T-helper 17 cell (primary cell): ENCODE measurements around the gene ZNF774. TPM values are rescaled to one million over a fixed set of nuclear protein-coding genes. Genes with fewer than 3 reads are reported as not detected.
"Not testable (repeated sequence)": the region's sequence is repeated elsewhere in the genome, so short reads cannot be mapped to it uniquely, and the experiment has no call there.

Experiments used
- ATAC-seq: fragments of 150-1000 bp; cut with Tn5 transposase; 2 replicates; pipeline ENCODE4 v1.10.0; 2021; ENCODE audit warnings: mild to moderate bottlenecking, moderate library complexity
- DNase-seq, 3 donors: peaks; one replicate each; pipeline versions ENCODE4 v3.0.0 to v3.0.0-alpha.2; 2020 to 2021
- H3K9me3 ChIP-seq: one replicate; pipeline ENCODE4 v1.7.0; 2013; ENCODE audit warnings: low read length, mild to moderate bottlenecking; ENCODE audit not compliant: control insufficient read depth, poor library complexity, severe bottlenecking
- H3K27ac Mint-ChIP-seq: one replicate; pipeline ENCODE4 v1.8.0; 2022; ENCODE audit warnings: mild to moderate bottlenecking, moderate library complexity, mixed read lengths
- H3K27me3 Mint-ChIP-seq: one replicate; pipeline ENCODE4 v1.8.0; 2022; ENCODE audit warnings: mixed read lengths
- H3K36me3 Mint-ChIP-seq: one replicate; pipeline ENCODE4 v1.8.0; 2022; ENCODE audit warnings: low read depth, mixed read lengths
- H3K4me1 Mint-ChIP-seq: one replicate; pipeline ENCODE4 v1.8.0; 2022; ENCODE audit warnings: mild to moderate bottlenecking, mixed read lengths
- H3K4me3 Mint-ChIP-seq: one replicate; pipeline ENCODE4 v1.8.0; 2022; ENCODE audit warnings: mild to moderate bottlenecking, moderate library complexity, mixed read lengths
- total RNA-seq, 4 donors: library from RNA in 2 of 4; stranded (reverse) in 2 of 4; gene quantifications; one replicate each; pipeline ENCODE4 v1.2.3 and lab custom pipeline; 2022 to 2026

The ZNF774 gene
- total RNA-seq, 2 donors from 2014 or later = 0.15 TPM; not detected in 1

- Mint-ChIP-seq H3K27ac (peak overlapping the region; percentile 100), H3K4me1 (peaks cover 48% of the 10 kb centered on the region), H3K27me3 (no peaks in the 10 kb centered on the region), H3K4me3 (no peak overlapping the region), H3K36me3 (peaks cover 4% of the 10 kb centered on the region)
- H3K9me3 ChIP-seq = no peaks in the 10 kb centered on the region
- DNase-seq = no peak
- no peak for ATAC-seq
Observed at GRCh38 chr15:90402767-90403166, 50.7 kb downstream of the ZNF774 start.

GRCh38 chr15:90405055-90405607 is 53.0 kb downstream of the ZNF774 start:
- H3K27ac Mint-ChIP-seq = peak overlapping the region; percentile 77
- peaks cover 51% of the 10 kb centered on the region for H3K4me1 Mint-ChIP-seq
- H3K36me3 Mint-ChIP-seq = peaks cover 6% of the 10 kb centered on the region
- no peaks in the 10 kb centered on the region for H3K9me3 ChIP-seq
- no peak for DNase-seq
- no peaks in the 10 kb centered on the region for H3K27me3 Mint-ChIP-seq
- no peak overlapping the region for H3K4me3 Mint-ChIP-seq
- ATAC-seq = no peak

- ATAC-seq = no peak
- no peaks in the 10 kb centered on the region for H3K9me3 ChIP-seq
- no peak for DNase-seq
- Mint-ChIP-seq H3K4me3 (peak overlapping the region; percentile 3), H3K27me3 (no peaks in the 10 kb centered on the region), H3K36me3 (peaks cover 9% of the 10 kb centered on the region), H3K27ac (peak overlapping the region; percentile 48), H3K4me1 (peaks cover 45% of the 10 kb centered on the region)
Observed at GRCh38 chr15:90407336-90407735, 55.3 kb downstream of the ZNF774 start.

- H3K4me3 Mint-ChIP-seq = peak overlapping the region; percentile 3
- peaks cover 7% of the 10 kb centered on the region for H3K36me3 Mint-ChIP-seq
- peak overlapping the region; percentile 48 for H3K27ac Mint-ChIP-seq
- no peak for DNase-seq
- peak; percentile 92 for ATAC-seq
- peaks cover 47% of the 10 kb centered on the region for H3K4me1 Mint-ChIP-seq
- no peaks in the 10 kb centered on the region for H3K27me3 Mint-ChIP-seq
- no peaks in the 10 kb centered on the region for H3K9me3 ChIP-seq
Observed at GRCh38 chr15:90407871-90408317, 55.8 kb downstream of the ZNF774 start.

GRCh38 chr15:90408657-90409056 is 56.6 kb downstream of the ZNF774 start:
- ATAC-seq (no peak), DNase-seq (no peak)
- Mint-ChIP-seq H3K27me3 (no peaks in the 10 kb centered on the region), H3K36me3 (peaks cover 7% of the 10 kb centered on the region), H3K4me1 (peaks cover 53% of the 10 kb centered on the region), H3K27ac (peak overlapping the region; percentile 48), H3K4me3 (no peak overlapping the region)
- no peaks in the 10 kb centered on the region for H3K9me3 ChIP-seq

- not testable (repeated sequence) for H3K27me3 Mint-ChIP-seq, H3K4me3 Mint-ChIP-seq, DNase-seq, ATAC-seq, H3K9me3 ChIP-seq, H3K36me3 Mint-ChIP-seq
- Mint-ChIP-seq H3K27ac (peak overlapping the region; percentile 48), H3K4me1 (peaks cover 57% of the 10 kb centered on the region)
Observed at GRCh38 chr15:90409587-90409986, 57.5 kb downstream of the ZNF774 start.

GRCh38 chr15:90410316-90410715 is 58.2 kb downstream of the ZNF774 start:
- not testable (repeated sequence) for ATAC-seq

GRCh38 chr15:90411176-90411575 is 59.1 kb downstream of the ZNF774 start:
- Mint-ChIP-seq H3K4me3 (no peak overlapping the region), H3K4me1 (peaks cover 62% of the 10 kb centered on the region), H3K36me3 (peaks cover 10% of the 10 kb centered on the region), H3K27me3 (no peaks in the 10 kb centered on the region), H3K27ac (peak overlapping the region; percentile 78)
- H3K9me3 ChIP-seq = no peaks in the 10 kb centered on the region
- ATAC-seq (no peak), DNase-seq (no peak)

More at GRCh38 chr15:90410316-90410715, 58.2 kb downstream of the ZNF774 start:
- not testable (repeated sequence) for H3K4me3 Mint-ChIP-seq, H3K36me3 Mint-ChIP-seq, H3K9me3 ChIP-seq, H3K27ac Mint-ChIP-seq, DNase-seq, H3K27me3 Mint-ChIP-seq
- peaks cover 60% of the 10 kb centered on the region for H3K4me1 Mint-ChIP-seq

Other genes starting within 250 kb of the ZNF774 start
- 10 to 100 TPM; 45.0 to 48.8 TPM for gene IDH2, start 249.8 kb upstream of the ZNF774 start, total RNA-seq
- 10 to 100 TPM; 15.4 to 23.4 TPM for gene SEMA4B, start 151.0 kb upstream of the ZNF774 start, total RNA-seq
- gene CIB1, start 118.3 kb upstream of the ZNF774 start, total RNA-seq = 100 to 1,000 TPM; 166 to 183 TPM
- 1 to 10 TPM; 3.7 to 4.6 TPM for gene GDPGP1, start 118.1 kb upstream of the ZNF774 start, total RNA-seq
- under 1 TPM in 1 of 2 donors, not detected in 1; 0.29 TPM for gene TTLL13, start 102.7 kb upstream of the ZNF774 start, total RNA-seq
- gene NGRN, start 86.6 kb upstream of the ZNF774 start, total RNA-seq = 10 to 100 TPM; 48.0 to 51.0 TPM
- 100 to 1,000 TPM; 131 to 157 TPM for gene IQGAP1, start 36.0 kb downstream of the ZNF774 start, total RNA-seq
- 10 to 100 TPM; 76.0 to 84.4 TPM for gene CRTC3, start 177.6 kb downstream of the ZNF774 start, total RNA-seq